ENCODE results near the gene RAVER2.

- TF ChIP-seq EZH2 (IDR thresholded peaks at IDR 0.05; ENCODE audit: low read depth), result no peak
- no peak for TF ChIP-seq CTCF (conservative IDR thresholded peaks at IDR 0.05)
Observed at GRCh38 chr1:64769482-64769881, 24.6 kb downstream of the RAVER2 start.

Data from PC-9 (cell line).